GM10266 (cell line): ENCODE data around the gene GATA5.
A peak's percentile ranks its signal among the peaks of the same experiment; 100 is the strongest.

Source experiments
- DNase-seq: peaks from one replicate; pipeline ENCODE4 v3.0.0; 2012; ENCODE audit errors: extremely low spot score
- CTCF ChIP-seq: IDR thresholded peaks from 2 replicates; pipeline ENCODE4 v1.5.1; 2012; ENCODE audit warnings: mild to moderate bottlenecking, low read depth; ENCODE audit not compliant: control insufficient read depth, insufficient read depth; ENCODE audit errors: missing control alignments

Gene GATA5

GRCh38 chr20:62463651-62464424 is 12.0 kb downstream of the GATA5 start:
- no peak for DNase-seq
- no peak for TF ChIP-seq CTCF

- no peak for DNase-seq
- TF ChIP-seq CTCF: no peak
These were observed 12.7 kb downstream of the GATA5 start for GRCh38 chr20:62462976-62463592.

GRCh38 chr20:62461834-62462233 is 14.0 kb downstream of the GATA5 start:
- no peak for DNase-seq
- no peak for TF ChIP-seq CTCF

- no peak for DNase-seq
These were observed 14.6 kb downstream of the GATA5 start for GRCh38 chr20:62461157-62461556.

GRCh38 chr20:62460678-62461077 is 15.1 kb downstream of the GATA5 start:
- TF ChIP-seq CTCF: no peak
- peak; percentile 31 for DNase-seq

More at GRCh38 chr20:62461157-62461556, 14.6 kb downstream of the GATA5 start:
- no peak for TF ChIP-seq CTCF

GRCh38 chr20:62459488-62459887 is 16.3 kb downstream of the GATA5 start:
- no peak for DNase-seq
- TF ChIP-seq CTCF: no peak
